Stimulated activated CD8-positive, alpha-beta memory T cell treated with anti-CD3 and anti-CD28 coated beads, Interleukin-15, amount 100 ng/mL, for 1 hour (primary cell): ENCODE measurements around the gene CUEDC2.

Experiments used
- DNase-seq: peaks from one replicate; pipeline ENCODE4 v3.0.0-alpha.2; 2020; ENCODE audit warnings: low read depth

The CUEDC2 gene

GRCh38 chr10:102409604-102410428 is 22.6 kb downstream of the CUEDC2 start:
- no peak for DNase-seq

GRCh38 chr10:102408728-102409603 is 23.4 kb downstream of the CUEDC2 start:
- DNase-seq, result no peak

- DNase-seq, result no peak
Observed at GRCh38 chr10:102408131-102408727, 24.1 kb downstream of the CUEDC2 start.

GRCh38 chr10:102407425-102408130 is 24.8 kb downstream of the CUEDC2 start:
- no peak for DNase-seq

- DNase-seq, result no peak
Observed at GRCh38 chr10:102406815-102407214, 25.6 kb downstream of the CUEDC2 start.

- no peak for DNase-seq
Observed at GRCh38 chr10:102405632-102406031, 26.7 kb downstream of the CUEDC2 start.

- DNase-seq, result no peak
Observed at GRCh38 chr10:102405108-102405571, 27.2 kb downstream of the CUEDC2 start.

GRCh38 chr10:102404361-102405107 is 27.8 kb downstream of the CUEDC2 start:
- no peak for DNase-seq

GRCh38 chr10:102403115-102403514 is 29.3 kb downstream of the CUEDC2 start:
- no peak for DNase-seq

GRCh38 chr10:102402512-102402896 is 29.9 kb downstream of the CUEDC2 start:
- no peak for DNase-seq

GRCh38 chr10:102401735-102402511 is 30.5 kb downstream of the CUEDC2 start:
- no peak for DNase-seq

GRCh38 chr10:102401342-102401654 is 31.1 kb downstream of the CUEDC2 start:
- DNase-seq, result no peak

- DNase-seq, result no peak
Observed at GRCh38 chr10:102400598-102401341, 31.6 kb downstream of the CUEDC2 start.

GRCh38 chr10:102400076-102400475 is 32.3 kb downstream of the CUEDC2 start:
- no peak for DNase-seq

- DNase-seq, result peak; percentile 65
Observed at GRCh38 chr10:102399217-102400021, 33.0 kb downstream of the CUEDC2 start.

- no peak for DNase-seq
Observed at GRCh38 chr10:102398172-102399020, 34.0 kb downstream of the CUEDC2 start.

GRCh38 chr10:102397222-102398171 is 34.9 kb downstream of the CUEDC2 start:
- DNase-seq, result no peak
